Measurements from ENCODE around the gene NFE2.

DNA sequence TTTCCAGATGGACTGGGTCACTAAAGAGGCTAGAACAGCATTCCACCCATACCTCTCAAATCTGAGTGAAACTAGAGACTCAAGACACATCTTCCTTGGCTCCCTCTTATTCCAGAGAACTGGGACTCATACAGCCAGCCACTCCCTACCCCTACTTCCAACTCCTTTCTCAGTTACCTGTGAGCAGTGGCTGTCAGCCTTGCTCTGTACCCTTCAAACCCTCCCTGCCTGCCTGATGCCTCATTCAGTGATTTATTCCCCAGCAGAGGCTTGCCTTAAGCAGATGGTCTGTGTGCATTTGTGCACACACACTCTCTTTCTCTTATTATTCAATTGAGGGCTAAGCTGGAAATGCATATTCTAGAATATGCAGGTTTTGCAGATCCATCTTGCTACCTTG lies 48.9 kb upstream of the NFE2 start:
- TF ChIP-seq, protein P1, sequence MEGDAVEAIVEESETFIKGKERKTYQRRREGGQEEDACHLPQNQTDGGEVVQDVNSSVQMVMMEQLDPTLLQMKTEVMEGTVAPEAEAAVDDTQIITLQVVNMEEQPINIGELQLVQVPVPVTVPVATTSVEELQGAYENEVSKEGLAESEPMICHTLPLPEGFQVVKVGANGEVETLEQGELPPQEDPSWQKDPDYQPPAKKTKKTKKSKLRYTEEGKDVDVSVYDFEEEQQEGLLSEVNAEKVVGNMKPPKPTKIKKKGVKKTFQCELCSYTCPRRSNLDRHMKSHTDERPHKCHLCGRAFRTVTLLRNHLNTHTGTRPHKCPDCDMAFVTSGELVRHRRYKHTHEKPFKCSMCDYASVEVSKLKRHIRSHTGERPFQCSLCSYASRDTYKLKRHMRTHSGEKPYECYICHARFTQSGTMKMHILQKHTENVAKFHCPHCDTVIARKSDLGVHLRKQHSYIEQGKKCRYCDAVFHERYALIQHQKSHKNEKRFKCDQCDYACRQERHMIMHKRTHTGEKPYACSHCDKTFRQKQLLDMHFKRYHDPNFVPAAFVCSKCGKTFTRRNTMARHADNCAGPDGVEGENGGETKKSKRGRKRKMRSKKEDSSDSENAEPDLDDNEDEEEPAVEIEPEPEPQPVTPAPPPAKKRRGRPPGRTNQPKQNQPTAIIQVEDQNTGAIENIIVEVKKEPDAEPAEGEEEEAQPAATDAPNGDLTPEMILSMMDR (IDR thresholded peaks at IDR 0.05; ENCODE audit: low read length) = no peak
- TF ChIP-seq EZH2 (IDR thresholded peaks at IDR 0.05; ENCODE audit: borderline replicate concordance, low read length) = no peak

Measured in OCI-LY1 (cell line).